H9 (cell line): ENCODE results near the gene PDCD4. TPM values are rescaled to one million over a fixed set of nuclear protein-coding genes. Genes with fewer than 3 reads are reported as not detected.

Experiments
- DNase-seq: peaks from one replicate; pipeline ENCODE4 v3.0.0-alpha.2; 2017
- H2AFZ ChIP-seq: one replicate; pipeline ENCODE4 v1.6.1; 2013; ENCODE audit warnings: mild to moderate bottlenecking, low read length, control low read depth, moderate library complexity
- H2AK5ac ChIP-seq: 2 replicates; pipeline ENCODE4 v1.6.1; 2013; ENCODE audit warnings: low read length, control low read depth, mixed read lengths; ENCODE audit not compliant: insufficient read length
- H2BK120ac ChIP-seq: one replicate; pipeline ENCODE4 v1.6.1; 2013; ENCODE audit warnings: low read depth, mild to moderate bottlenecking, low read length, control low read depth, inconsistent platforms; ENCODE audit not compliant: poor library complexity, severe bottlenecking
- H2BK12ac ChIP-seq: 2 replicates; pipeline ENCODE4 v1.6.1; 2013; ENCODE audit warnings: low read length, control low read depth, mixed read lengths, low read depth; ENCODE audit not compliant: insufficient read length
- H2BK15ac ChIP-seq: 2 replicates; pipeline ENCODE4 v1.6.1; 2013; ENCODE audit warnings: low read depth, low read length, control low read depth
- H2BK20ac ChIP-seq: one replicate; pipeline ENCODE4 v1.6.1; 2013; ENCODE audit warnings: low read depth, mild to moderate bottlenecking, low read length, control low read depth, inconsistent platforms; ENCODE audit not compliant: poor library complexity, severe bottlenecking
- H2BK5ac ChIP-seq: 2 replicates; pipeline ENCODE4 v1.6.1; 2013; ENCODE audit warnings: low read length, control low read depth, mixed read lengths; ENCODE audit not compliant: insufficient read length
- H3K14ac ChIP-seq: 2 replicates; pipeline ENCODE4 v1.6.1; 2013; ENCODE audit warnings: low read length, control low read depth; ENCODE audit not compliant: insufficient read depth
- H3K18ac ChIP-seq: 2 replicates; pipeline ENCODE4 v1.6.1; 2013; ENCODE audit warnings: low read depth, mild to moderate bottlenecking, mixed read lengths, low read length, control low read depth; ENCODE audit not compliant: insufficient read length
- H3K23ac ChIP-seq: 2 replicates; pipeline ENCODE4 v1.6.1; 2013; ENCODE audit warnings: low read length, control low read depth, mixed read lengths, low read depth; ENCODE audit not compliant: insufficient read length
- H3K23me2 ChIP-seq: 2 replicates; pipeline ENCODE4 v1.6.1; 2013; ENCODE audit warnings: low read depth, mild to moderate bottlenecking, mixed read lengths, low read length, control low read depth; ENCODE audit not compliant: insufficient read length, poor library complexity, severe bottlenecking
- H3K27ac ChIP-seq: 2 replicates; pipeline ENCODE4 v1.5.1; 2013; ENCODE audit warnings: low read length, control low read depth, mixed read lengths, low read depth; ENCODE audit not compliant: insufficient read length
- H3K27me3 ChIP-seq: 2 replicates; pipeline ENCODE4 v1.6.1; 2013; ENCODE audit warnings: low read length, control low read depth, inconsistent platforms; ENCODE audit not compliant: insufficient read depth
- H3K4ac ChIP-seq: 2 replicates; pipeline ENCODE4 v1.6.1; 2013; ENCODE audit warnings: low read depth, mild to moderate bottlenecking, control low read depth, inconsistent platforms, low read length, moderate library complexity
- H3K4me1 ChIP-seq: 2 replicates; pipeline ENCODE4 v1.6.1; 2013; ENCODE audit warnings: low read length, control low read depth, inconsistent platforms; ENCODE audit not compliant: insufficient read depth
- H3K4me2 ChIP-seq: 2 replicates; pipeline ENCODE4 v1.6.1; 2013; ENCODE audit warnings: low read length, control low read depth, mixed read lengths; ENCODE audit not compliant: insufficient read length, insufficient read depth
- H3K56ac ChIP-seq: 2 replicates; pipeline ENCODE4 v1.6.1; 2013; ENCODE audit warnings: low read depth, mild to moderate bottlenecking, mixed read lengths, low read length, control low read depth; ENCODE audit not compliant: insufficient read length
- H3K79me1 ChIP-seq: 2 replicates; pipeline ENCODE4 v1.6.1; 2013; ENCODE audit warnings: low read depth, mild to moderate bottlenecking, moderate library complexity, low read length, control low read depth, inconsistent platforms; ENCODE audit not compliant: insufficient read depth, poor library complexity, severe bottlenecking
- H3K79me2 ChIP-seq: 2 replicates; pipeline ENCODE4 v1.6.1; 2013; ENCODE audit warnings: low read length, control low read depth, inconsistent platforms; ENCODE audit not compliant: insufficient read depth
- H3K9ac ChIP-seq: 2 replicates; pipeline ENCODE4 v1.6.1; 2013; ENCODE audit warnings: low read length, control low read depth, mixed read lengths; ENCODE audit not compliant: insufficient read length; ENCODE audit errors: extremely low read depth
- H3K9me3 ChIP-seq: one replicate; pipeline ENCODE4 v1.6.1; 2013; ENCODE audit warnings: low read depth, low read length, inconsistent platforms; ENCODE audit not compliant: control insufficient read depth
- H3T11ph ChIP-seq: one replicate; pipeline ENCODE4 v1.6.1; 2013; ENCODE audit warnings: mild to moderate bottlenecking, low read length, control low read depth, inconsistent platforms
- H4K20me1 ChIP-seq: one replicate; pipeline ENCODE4 v1.6.1; 2013; ENCODE audit not compliant: control insufficient read depth, insufficient read length, insufficient read depth
- H4K5ac ChIP-seq: 2 replicates; pipeline ENCODE4 v1.6.1; 2013; ENCODE audit warnings: low read depth, mild to moderate bottlenecking, mixed read lengths, low read length, control low read depth; ENCODE audit not compliant: insufficient read length
- H4K8ac ChIP-seq: replicated peaks from 2 replicates; pipeline ENCODE4 v1.6.1; 2013; ENCODE audit warnings: low read length, control low read depth, mixed read lengths, low read depth; ENCODE audit not compliant: insufficient read length
- H4K91ac ChIP-seq: 2 replicates; pipeline ENCODE4 v1.6.1; 2013; ENCODE audit warnings: low read depth, mild to moderate bottlenecking, moderate library complexity, mixed read lengths, low read length, control low read depth; ENCODE audit not compliant: insufficient read length
- H3K27ac Mint-ChIP-seq, 3 experiments: 2 replicates in 2 of 3; 3 replicates in 1 of 3; pipeline ENCODE4 v1.8.0; 2020 to 2021; ENCODE audit warnings: mixed read lengths in 3 of 3, mild to moderate bottlenecking in 1 of 3, moderate library complexity in 1 of 3
- H3K27me3 Mint-ChIP-seq: 2 replicates; pipeline ENCODE4 v1.8.0; 2021; ENCODE audit warnings: low read depth, mild to moderate bottlenecking, moderate library complexity, mixed read lengths
- H3K36me3 Mint-ChIP-seq, 3 experiments: 2 replicates in 2 of 3; 3 replicates in 1 of 3; pipeline ENCODE4 v1.8.0; 2020 to 2021; ENCODE audit warnings: low read depth in 3 of 3, mixed read lengths in 3 of 3; ENCODE audit not compliant: insufficient read depth in 1 of 3
- H3K4me1 Mint-ChIP-seq, 2 experiments: 2 replicates each; pipeline ENCODE4 v1.8.0; 2020; ENCODE audit warnings: mixed read lengths in 2 of 2
- H3K4me3 Mint-ChIP-seq, 2 experiments: 2 replicates in 1 of 2; 3 replicates in 1 of 2; pipeline ENCODE4 v1.8.0; 2020 to 2021; ENCODE audit warnings: mild to moderate bottlenecking in 2 of 2, mixed read lengths in 2 of 2, moderate library complexity in 1 of 2
- H3K9me3 Mint-ChIP-seq, 2 experiments: 2 replicates in 1 of 2; 3 replicates in 1 of 2; pipeline ENCODE4 v1.8.0; 2020; ENCODE audit warnings: mild to moderate bottlenecking in 2 of 2, mixed read lengths in 2 of 2, moderate library complexity in 1 of 2
- CTCF ChIP-seq: fragments of 200-600 bp; sonication (generic); conservative IDR thresholded peaks from 3 replicates; pipeline ENCODE4 v1.8.0; 2021; ENCODE audit warnings: antibody characterized with exemption, mild to moderate bottlenecking
- WGBS: extraction: QIAGEN DNeasy Blood & Tissue Kit; methylation state at CpG from one replicate; pipeline ENCODE4 v1.1.7; 2013; ENCODE audit warnings: missing lambda C conversion rate, low lambda C conversion rate, mixed read lengths; ENCODE audit not compliant: insufficient read length; ENCODE audit errors: extremely low coverage; 5-methylcytosine and 5-hydroxymethylcytosine counted together
- total RNA-seq: library from RNA; stranded (reverse); gene quantifications from 2 replicates; pipeline ENCODE4 v1.2.1, GENCODE V29; 2021

PDCD4 gene
- total RNA-seq, 1 experiment from 2014 or later: 29.3 TPM

GRCh38 chr10:110828525-110828924 is 43.2 kb upstream of the PDCD4 start:
- Mint-ChIP-seq H3K4me1 (peaks cover 2 to 12% of the 10 kb centered on the region in 2 experiments), H3K9me3 (no peaks in the 10 kb centered on the region), H3K27ac (no peak overlapping the region), H3K36me3 (no peaks in the 10 kb centered on the region), H3K27me3 (no peaks in the 10 kb centered on the region), H3K4me3 (no peak overlapping the region; a peak in 1 of 5 replicates)
- no peak overlapping the region for H3K9ac ChIP-seq
- no peaks in the 10 kb centered on the region for H3K79me2 ChIP-seq
- no peaks in the 10 kb centered on the region for H3K27me3 ChIP-seq
- no peak overlapping the region for H2BK120ac ChIP-seq
- no peak overlapping the region for H4K5ac ChIP-seq
- H2BK20ac ChIP-seq: no peak overlapping the region
- WGBS: no CpG with 5 or more reads among the region's 2 CpGs
- H3K56ac ChIP-seq: no peak overlapping the region
- H3T11ph ChIP-seq: no peak overlapping the region
- H2AFZ ChIP-seq: no peak overlapping the region
- no peak overlapping the region for H2BK15ac ChIP-seq
- H3K23ac ChIP-seq: no peak overlapping the region
- H4K20me1 ChIP-seq: no peaks in the 10 kb centered on the region
- no peak overlapping the region for H4K8ac ChIP-seq
- H3K9me3 ChIP-seq: no peaks in the 10 kb centered on the region
- H3K79me1 ChIP-seq: no peaks in the 10 kb centered on the region
- no peak overlapping the region for H3K14ac ChIP-seq
- no peak overlapping the region for H2BK5ac ChIP-seq
- no peak overlapping the region for H2AK5ac ChIP-seq
- no peak overlapping the region for H3K18ac ChIP-seq
- H3K4me1 ChIP-seq: no peaks in the 10 kb centered on the region
- H4K91ac ChIP-seq: no peak overlapping the region
- H3K4ac ChIP-seq: no peak overlapping the region
- H3K4me2 ChIP-seq: no peak overlapping the region
- TF ChIP-seq CTCF: no peak
- no peak for DNase-seq
- H3K23me2 ChIP-seq: no peaks in the 10 kb centered on the region
- H3K27ac ChIP-seq: no peak overlapping the region
- H2BK12ac ChIP-seq: no peak overlapping the region
